H1 (cell line): ENCODE measurements around the gene DGKZ. TPM values are rescaled to one million over a fixed set of nuclear protein-coding genes. Genes with fewer than 3 reads are reported as not detected.

Experiments
- CTCF ChIA-PET: fragments of 300-600 bp; sonication (Branson Sonifier 250); formaldehyde crosslinking; loops from one replicate; lab custom pipeline; 2021; ENCODE audit not compliant: partially characterized antibody; lab: Charles Lee
- POLR2A ChIA-PET: fragments of 300-600 bp; sonication (Branson Sonifier 250); formaldehyde crosslinking; loops from one replicate; lab custom pipeline; 2021; ENCODE audit warnings: inconsistent platforms; ENCODE audit not compliant: partially characterized antibody; lab: Charles Lee
- DNase-seq, 2 experiments: peaks; one replicate each; pipeline versions ENCODE4 v3.0.0 to v3.0.0-alpha.2; 2010 to 2022; ENCODE audit warnings: low spot score in 2 of 2, low read depth in 1 of 2, mixed read lengths in 1 of 2
- FAIRE-seq: peaks from 2 replicates; lab custom pipeline; 2011; peaks lifted over from hg19 to GRCh38; lab: Jason Lieb, UNC
- H2AFZ ChIP-seq: 2 replicates; pipeline ENCODE4 v1.8.1; 2012; ENCODE audit warnings: low read length, inconsistent platforms
- H2AK5ac ChIP-seq: 2 replicates; pipeline ENCODE4 v1.6.1; 2013; ENCODE audit warnings: low read depth, low read length
- H2BK120ac ChIP-seq: replicated peaks from 2 replicates; pipeline ENCODE3; 2013; ENCODE audit warnings: low read depth, low read length, inconsistent platforms
- H2BK12ac ChIP-seq: 2 replicates; pipeline ENCODE4 v1.6.1; 2013; ENCODE audit warnings: low read depth, low read length
- H2BK15ac ChIP-seq: 2 replicates; pipeline ENCODE4 v1.6.1; 2013; ENCODE audit warnings: low read length
- H2BK20ac ChIP-seq: 2 replicates; pipeline ENCODE4 v1.6.1; 2013; ENCODE audit warnings: low read length
- H2BK5ac ChIP-seq: 2 replicates; pipeline ENCODE4 v1.6.1; 2013; ENCODE audit warnings: low read depth, low read length
- H3K14ac ChIP-seq: 2 replicates; pipeline ENCODE4 v1.6.1; 2013; ENCODE audit warnings: inconsistent platforms; ENCODE audit not compliant: insufficient read length
- H3K18ac ChIP-seq: 2 replicates; pipeline ENCODE4 v1.6.1; 2013; ENCODE audit warnings: low read length; ENCODE audit errors: extremely low read depth
- H3K23ac ChIP-seq: 2 replicates; pipeline ENCODE4 v1.6.1; 2013; ENCODE audit warnings: inconsistent platforms; ENCODE audit not compliant: insufficient read length
- H3K23me2 ChIP-seq: 2 replicates; pipeline ENCODE4 v1.6.1; 2013; ENCODE audit warnings: low read depth, low read length
- H3K27ac ChIP-seq: 2 replicates; pipeline ENCODE4 v1.6.1; 2011; ENCODE audit warnings: low read depth, low read length, inconsistent platforms
- H3K27me3 ChIP-seq, 4 experiments: replicated peaks in 1 of 4; 1 replicate in 1 of 4; 2 replicates in 3 of 4; pipeline versions ENCODE4 v1.6.1 to v1.8.1; 2011 to 2013; ENCODE audit warnings: low read length in 3 of 4, mild to moderate bottlenecking in 3 of 4, inconsistent platforms in 2 of 4, mixed read lengths in 2 of 4, moderate library complexity in 1 of 4; ENCODE audit not compliant: control insufficient read depth in 3 of 4, insufficient read depth in 3 of 4; ENCODE audit errors: extremely low read depth in 1 of 4
- H3K36me3 ChIP-seq, 4 experiments: 2 replicates each; pipeline versions ENCODE4 v1.6.1 to v1.8.1; 2011 to 2013; ENCODE audit warnings: mild to moderate bottlenecking in 4 of 4, low read length in 3 of 4, moderate library complexity in 2 of 4, control low read depth in 1 of 4, inconsistent platforms in 1 of 4; ENCODE audit not compliant: insufficient read depth in 4 of 4, control insufficient read depth in 2 of 4
- H3K4ac ChIP-seq: replicated peaks from 2 replicates; pipeline ENCODE3; 2013; ENCODE audit warnings: low read length, low read depth, mixed read lengths, inconsistent platforms; ENCODE audit not compliant: insufficient read length
- H3K4me1 ChIP-seq, 4 experiments: replicated peaks in 1 of 4; 1 replicate in 1 of 4; 2 replicates in 3 of 4; pipeline versions ENCODE4 v1.6.1 to v1.8.1; 2011 to 2013; ENCODE audit warnings: low read length in 3 of 4, inconsistent platforms in 2 of 4, mixed read lengths in 1 of 4; ENCODE audit not compliant: insufficient read depth in 4 of 4, control insufficient read depth in 3 of 4
- H3K4me2 ChIP-seq, 2 experiments: 2 replicates each; pipeline versions ENCODE4 v1.6.1 to v1.8.1; 2011 to 2013; ENCODE audit warnings: low read depth in 2 of 2, low read length in 2 of 2, control low read depth in 1 of 2, inconsistent platforms in 1 of 2, mild to moderate bottlenecking in 1 of 2; ENCODE audit not compliant: insufficient read depth in 1 of 2
- H3K4me3 ChIP-seq, 4 experiments: fragments of 200-600, 300-600 bp in 1 of 4; sonication (generic), shearing (Covaris generic), sonication (Bioruptor Twin) in 1 of 4; 2 replicates each; pipeline versions ENCODE4 v1.5.1 to v1.8.1; 2011 to 2016; ENCODE audit warnings: low read length in 4 of 4, low read depth in 3 of 4, control low read depth in 2 of 4, inconsistent platforms in 2 of 4, mild to moderate bottlenecking in 2 of 4, mixed read lengths in 1 of 4, moderate library complexity in 1 of 4; ENCODE audit not compliant: insufficient read depth in 2 of 4; ENCODE audit errors: extremely low read depth in 1 of 4
- H3K56ac ChIP-seq: replicated peaks from 2 replicates; pipeline ENCODE3; 2013; ENCODE audit warnings: low read depth, mild to moderate bottlenecking, mixed read lengths, low read length, inconsistent platforms; ENCODE audit not compliant: insufficient read length
- H3K79me1 ChIP-seq: 2 replicates; pipeline ENCODE4 v1.6.1; 2013; ENCODE audit warnings: low read depth, low read length, control low read depth
- H3K79me2 ChIP-seq, 2 experiments: 2 replicates each; pipeline versions ENCODE4 v1.6.1 to v1.8.1; 2012 to 2013; ENCODE audit warnings: low read length in 2 of 2, mild to moderate bottlenecking in 2 of 2, inconsistent platforms in 1 of 2; ENCODE audit not compliant: insufficient read depth in 2 of 2, control insufficient read depth in 1 of 2
- H3K9ac ChIP-seq, 4 experiments: replicated peaks in 1 of 4; 1 replicate in 1 of 4; 2 replicates in 3 of 4; pipeline versions ENCODE4 v1.6.1 to v1.8.1; 2011 to 2013; ENCODE audit warnings: low read depth in 3 of 4, low read length in 3 of 4, control low read depth in 2 of 4, mild to moderate bottlenecking in 2 of 4, moderate library complexity in 2 of 4, inconsistent platforms in 1 of 4; ENCODE audit errors: extremely low read depth in 1 of 4
- H3K9me3 ChIP-seq, 2 experiments: 2 replicates each; pipeline versions ENCODE4 v1.6.1 to v1.8.1; 2012 to 2013; ENCODE audit warnings: mild to moderate bottlenecking in 2 of 2, moderate library complexity in 2 of 2, control low read depth in 1 of 2, inconsistent platforms in 1 of 2, low read depth in 1 of 2, low read length in 1 of 2, mixed read lengths in 1 of 2; ENCODE audit not compliant: insufficient read depth in 2 of 2
- H4K20me1 ChIP-seq, 2 experiments: replicated peaks in 1 of 2; 2 replicates each; pipeline versions ENCODE3 to v1.8.1; 2011 to 2013; ENCODE audit warnings: inconsistent platforms in 2 of 2, low read length in 2 of 2, mild to moderate bottlenecking in 1 of 2; ENCODE audit not compliant: insufficient read depth in 2 of 2, control insufficient read depth in 1 of 2
- H4K5ac ChIP-seq: 2 replicates; pipeline ENCODE4 v1.6.1; 2013; ENCODE audit warnings: low read length, low read depth, mixed read lengths, inconsistent platforms; ENCODE audit not compliant: insufficient read length
- H4K8ac ChIP-seq: 2 replicates; pipeline ENCODE4 v1.8.0; 2013; ENCODE audit warnings: mild to moderate bottlenecking, moderate library complexity, low read length, inconsistent platforms; ENCODE audit not compliant: insufficient read depth; ENCODE audit errors: extremely low read depth
- H4K91ac ChIP-seq: replicated peaks from 2 replicates; pipeline ENCODE3; 2013; ENCODE audit warnings: low read length, mixed read lengths, inconsistent platforms; ENCODE audit not compliant: insufficient read length
- ATF2 ChIP-seq: IDR thresholded peaks from 2 replicates; pipeline ENCODE4 v1.6.1; 2012; ENCODE audit warnings: low read length, inconsistent platforms
- CHD1 ChIP-seq: IDR thresholded peaks from 2 replicates; pipeline ENCODE4 v1.6.1; 2012; ENCODE audit warnings: low read depth, low read length, improper control_type of control experiment
- CHD2 ChIP-seq: IDR thresholded peaks from 2 replicates; pipeline ENCODE4 v1.6.1; 2012; ENCODE audit warnings: low read length, improper control_type of control experiment
- CTBP2 ChIP-seq: IDR thresholded peaks from 2 replicates; pipeline ENCODE4 v1.7.0; 2011; ENCODE audit warnings: borderline replicate concordance, mild to moderate bottlenecking, moderate library complexity, mixed read lengths, low read length; ENCODE audit not compliant: insufficient read depth, insufficient read length
- EZH2 ChIP-seq: fragments of 200-600 bp; sonication (generic); IDR thresholded peaks from 2 replicates; pipeline ENCODE4 v1.7.1; 2012; ENCODE audit warnings: low read depth, mild to moderate bottlenecking, moderate library complexity, low read length, inconsistent platforms; ENCODE audit not compliant: severe bottlenecking
- HDAC2 ChIP-seq, 2 experiments: fragments of 300-600 bp in 1 of 2; sonication (generic) in 1 of 2; IDR thresholded peaks; 2 replicates each; pipeline ENCODE4 v1.6.1; 2011 to 2012; ENCODE audit warnings: low read depth in 2 of 2, low read length in 2 of 2, mild to moderate bottlenecking in 2 of 2, moderate library complexity in 2 of 2, borderline replicate concordance in 1 of 2, inconsistent platforms in 1 of 2
- KDM4A ChIP-seq: IDR thresholded peaks from one replicate; pipeline ENCODE4 v1.7.1; 2012; ENCODE audit warnings: low read depth, mild to moderate bottlenecking, moderate library complexity, low read length, inconsistent platforms; ENCODE audit not compliant: severe bottlenecking
- MAFK ChIP-seq: IDR thresholded peaks from 2 replicates; pipeline ENCODE4 v1.6.1; 2012; ENCODE audit warnings: low read depth, mild to moderate bottlenecking, improper control_type of control experiment, low read length
- POU5F1 ChIP-seq: IDR thresholded peaks from 2 replicates; pipeline ENCODE4 v1.6.1; 2011; ENCODE audit warnings: low read depth, mild to moderate bottlenecking, low read length, moderate library complexity
- RBBP5 ChIP-seq: IDR thresholded peaks from 2 replicates; pipeline ENCODE4 v1.7.1; 2012; ENCODE audit warnings: low read depth, mild to moderate bottlenecking, inconsistent platforms, low read length, moderate library complexity, borderline replicate concordance
- SP4 ChIP-seq: IDR thresholded peaks from 2 replicates; pipeline ENCODE4 v1.6.1; 2012; ENCODE audit warnings: low read length, inconsistent platforms
- WGBS, 2 experiments: shearing (Covaris generic) in 1 of 2; methylation state at CpG; one replicate each; pipeline versions ENCODE4 v1.1.6 to v1.1.7; 2013 to 2015; ENCODE audit warnings: low lambda C conversion rate in 2 of 2, mixed read lengths in 2 of 2, inconsistent platforms in 1 of 2, low coverage in 1 of 2, missing lambda C conversion rate in 1 of 2; ENCODE audit not compliant: insufficient replicate concordance in 2 of 2, insufficient coverage in 1 of 2, insufficient read length in 1 of 2; ENCODE audit errors: extremely low coverage in 1 of 2, missing lambda C conversion rate in 1 of 2; 5-methylcytosine and 5-hydroxymethylcytosine counted together
- polyA plus RNA-seq, 7 experiments: library from polyadenylated mRNA; depleted of rRNA in 3 of 7; stranded (reverse) in 5 of 7; unstranded in 2 of 7; fragments of >200 nt in 5 of 7; fragments of 200-250 nt in 2 of 7; gene quantifications; 1 replicate in 5 of 7; 2 replicates in 1 of 7; 4 replicates in 1 of 7; pipeline versions ENCODE4 v1.2.1 to v1.2.3, GENCODE V29; 2011 to 2013; ENCODE audit warnings: missing spikeins in 2 of 7, mixed read lengths in 2 of 7
- total RNA-seq: library from RNA; stranded (reverse); fragmentation: NEBNext Ultra II Directional; extraction: Animal tissue kit (Norgen Biotek cat#: 25700); gene quantifications from 2 replicates; pipeline ENCODE4 v1.2.1, GENCODE V29; 2021

Gene DGKZ
- total and polyA plus RNA-seq, 2 of the 8 experiments (the other 6 are each of a cell fraction or from before 2014, with no cell fraction given), result 84.4 to 184 TPM

- peaks cover 0 to 4% (median 0%) of the 10 kb centered on the region in 4 experiments; a peak in 2 of 8 replicates for H3K36me3 ChIP-seq
- H2AFZ ChIP-seq, result no peak overlapping the region
- H2BK5ac ChIP-seq, result no peak overlapping the region
- no peak overlapping the region for H2BK20ac ChIP-seq
- POLR2A ChIA-PET, result interaction anchor here (0.7 kb wide), 1 partner anchor 33 kb away, joined by 3 read pairs; no protein-coding TSS in a partner anchor
- CTCF ChIA-PET, result interaction anchor here (1.1 to 7.7 kb wide), 9 partner anchors 9 to 309 kb away, joined by 3 to 124 read pairs (median 25); no protein-coding TSS in a partner anchor
- H3K27me3 ChIP-seq, result peaks cover 19 to 45% (median 38%) of the 10 kb centered on the region in 4 experiments
- H3K79me2 ChIP-seq, result no peaks in the 10 kb centered on the region; a peak in 1 of 4 replicates
- H4K20me1 ChIP-seq, result peaks cover 5 to 24% of the 10 kb centered on the region in 2 experiments
- peaks cover 20% of the 10 kb centered on the region; the same call in 1 of the 2 replicates for H3K23me2 ChIP-seq
- no peak overlapping the region for H4K91ac ChIP-seq
- H2BK120ac ChIP-seq, result no peak overlapping the region
- WGBS, 2 experiments, result 91% methylated on average over 4 of the region's 4 CpGs; no CpG with 5 or more reads in 1 of the 2 experiments
- H2AK5ac ChIP-seq, result no peak overlapping the region
- H3K4ac ChIP-seq, result no peak overlapping the region
- H2BK12ac ChIP-seq, result no peak overlapping the region
- H3K79me1 ChIP-seq, result no peaks in the 10 kb centered on the region
- H3K27ac ChIP-seq, result no peak overlapping the region
- no peak for TF ChIP-seq MAFK
- no peak for TF ChIP-seq HDAC2 (IDR thresholded peaks at IDR 0.05; ENCODE audit: borderline replicate concordance in 1 of 2, low read depth in 2 of 2, low read length in 2 of 2)
- no peak for TF ChIP-seq SP4
- TF ChIP-seq POU5F1, result no peak
- no peak for TF ChIP-seq KDM4A
- TF ChIP-seq RBBP5, result no peak
- no peak for TF ChIP-seq CHD1
- no peak for TF ChIP-seq CTBP2
- TF ChIP-seq ATF2, result no peak
- TF ChIP-seq EZH2, result no peak
- TF ChIP-seq CHD2, result no peak
- H3K9me3 ChIP-seq, result no peaks in the 10 kb centered on the region; a peak in 1 of 4 replicates
- FAIRE-seq, result no peak
- H3K14ac ChIP-seq, result no peak overlapping the region
- H3K4me3 ChIP-seq, result no peak overlapping the region
- H4K5ac ChIP-seq, result no peak overlapping the region
- H4K8ac ChIP-seq, result no peak overlapping the region
- no peak for DNase-seq
- no peak overlapping the region for H2BK15ac ChIP-seq
- H3K4me2 ChIP-seq, result no peak overlapping the region
- H3K56ac ChIP-seq, result no peak overlapping the region
- peaks cover 3 to 25% (median 21%) of the 10 kb centered on the region in 4 experiments for H3K4me1 ChIP-seq
- H3K18ac ChIP-seq, result no peak overlapping the region
- H3K9ac ChIP-seq, result no peak overlapping the region
- H3K23ac ChIP-seq, result no peak overlapping the region
Observed at GRCh38 chr11:46386674-46387073, 39.4 kb downstream of the DGKZ start.
